BJ (cell line): ENCODE data around the gene POC1A. TPM values are rescaled to one million over a fixed set of nuclear protein-coding genes. Genes with fewer than 3 reads are reported as not detected.

Experiments used
- CTCF ChIA-PET: fragments of 350-600 bp; formaldehyde crosslinking; extraction: SDS; loops from one replicate; lab custom pipeline; 2021; ENCODE audit warnings: antibody characterized with exemption, inconsistent platforms; lab: Yijun Ruan, JAX
- POLR2A ChIA-PET: fragments of 300-600 bp; sonication (Branson Sonifier 250); formaldehyde crosslinking; extraction: SDS; loops from one replicate; lab custom pipeline; 2021; ENCODE audit warnings: antibody characterized with exemption; lab: Charles Lee
- DNase-seq: peaks from one replicate; pipeline ENCODE4 v3.0.0-alpha.2; 2011; ENCODE audit warnings: low read depth
- H3K27me3 ChIP-seq: 2 replicates; pipeline ENCODE4 v1.6.0; 2011; ENCODE audit warnings: low read length; ENCODE audit not compliant: control insufficient read depth, insufficient read depth
- H3K36me3 ChIP-seq: 2 replicates; pipeline ENCODE4 v1.5.1; 2011; ENCODE audit warnings: low read length; ENCODE audit not compliant: control insufficient read depth, insufficient read depth
- H3K4me3 ChIP-seq: 2 replicates; pipeline ENCODE4 v1.5.1; 2011; ENCODE audit warnings: low read depth, mild to moderate bottlenecking, control low read depth, low read length
- CTCF ChIP-seq: IDR thresholded peaks from 2 replicates; pipeline ENCODE4 v1.5.1; 2011; ENCODE audit warnings: low read depth, mild to moderate bottlenecking, control low read depth, inconsistent platforms, low read length, moderate library complexity; ENCODE audit not compliant: insufficient read depth
- polyA plus RNA-seq: library from polyadenylated mRNA; depleted of rRNA; stranded (reverse); fragments of >200 nt; gene quantifications from 2 replicates; pipeline ENCODE4 v1.2.3, GENCODE V29; 2011

The POC1A gene
- polyA plus RNA-seq, 1 experiment = 18.4 TPM

- CTCF ChIA-PET = interaction anchor here (0.6 to 9.5 kb wide), 29 partner anchors 9 to 149 kb away, joined by 3 to 222 read pairs (median 6); partner anchors contain the start of genes ABHD14B, DUSP7 and RPL29
- TF ChIP-seq CTCF = peak; percentile 99
- no peak overlapping the region for H3K4me3 ChIP-seq
- no peak for DNase-seq
- POLR2A ChIA-PET = no interaction called here
- H3K36me3 ChIP-seq = peaks cover 4% of the 10 kb centered on the region; the same call in 1 of the 2 replicates
- no peaks in the 10 kb centered on the region for H3K27me3 ChIP-seq
Measured at GRCh38 chr3:52123106-52123725, 31.0 kb downstream of the POC1A start.

- POLR2A ChIA-PET = no interaction called here
- CTCF ChIA-PET = interaction anchor here (0.6 to 9.5 kb wide), 27 partner anchors 9 to 180 kb away, joined by 3 to 222 read pairs (median 6); partner anchors contain the start of genes ABHD14B, DUSP7 and RPL29
- no peak for TF ChIP-seq CTCF
Measured at GRCh38 chr3:52122491-52122890, 31.7 kb downstream of the POC1A start.

GRCh38 chr3:52121813-52122212, 32.4 kb downstream of the POC1A start:
- no peaks in the 10 kb centered on the region for H3K27me3 ChIP-seq
- no peak for TF ChIP-seq CTCF
- no peak overlapping the region for H3K4me3 ChIP-seq
- POLR2A ChIA-PET = interaction anchor here (0.6 kb wide), 1 partner anchor 60 kb away, joined by 3 read pairs; no protein-coding TSS in a partner anchor
- DNase-seq = no peak
- CTCF ChIA-PET = interaction anchor here (0.9 to 9.5 kb wide), 13 partner anchors 11 to 179 kb away, joined by 3 to 222 read pairs (median 10); partner anchors contain the start of genes DUSP7 and RPL29
- H3K36me3 ChIP-seq = peaks cover 4% of the 10 kb centered on the region; the same call in 1 of the 2 replicates

More at GRCh38 chr3:52122491-52122890, 31.7 kb downstream of the POC1A start:
- Histone ChIP-seq H3K36me3 (peaks cover 4% of the 10 kb centered on the region; the same call in 1 of the 2 replicates), H3K27me3 (no peaks in the 10 kb centered on the region), H3K4me3 (no peak overlapping the region)
- no peak for DNase-seq

GRCh38 chr3:52121464-52121805, 32.8 kb downstream of the POC1A start:
- TF ChIP-seq CTCF = no peak
- ChIA-PET CTCF (interaction anchor here (0.9 to 9.5 kb wide), 11 partner anchors 10 to 179 kb away, joined by 3 to 222 read pairs (median 14); partner anchors contain the start of genes DUSP7 and RPL29), POLR2A (interaction anchor here (0.6 kb wide), 1 partner anchor 60 kb away, joined by 3 read pairs; no protein-coding TSS in a partner anchor)
- Histone ChIP-seq H3K36me3 (peaks cover 4% of the 10 kb centered on the region; the same call in 1 of the 2 replicates), H3K4me3 (no peak overlapping the region), H3K27me3 (no peaks in the 10 kb centered on the region)
- no peak for DNase-seq
